Stimulated activated CD8-positive, alpha-beta memory T cell treated with anti-CD3 and anti-CD28 coated beads, Interleukin-7, amount 100 ng/mL, for 4 hours (primary cell): Measurements from ENCODE around the gene ADRA2B.
A peak's percentile ranks its signal among the peaks of the same experiment; 100 is the strongest.

Experiments used
- DNase-seq, 2 donors: peaks; one replicate each; pipeline ENCODE4 v3.0.0-alpha.2; 2020; ENCODE audit warnings: low read depth in 2 of 2

The ADRA2B gene

DNA sequence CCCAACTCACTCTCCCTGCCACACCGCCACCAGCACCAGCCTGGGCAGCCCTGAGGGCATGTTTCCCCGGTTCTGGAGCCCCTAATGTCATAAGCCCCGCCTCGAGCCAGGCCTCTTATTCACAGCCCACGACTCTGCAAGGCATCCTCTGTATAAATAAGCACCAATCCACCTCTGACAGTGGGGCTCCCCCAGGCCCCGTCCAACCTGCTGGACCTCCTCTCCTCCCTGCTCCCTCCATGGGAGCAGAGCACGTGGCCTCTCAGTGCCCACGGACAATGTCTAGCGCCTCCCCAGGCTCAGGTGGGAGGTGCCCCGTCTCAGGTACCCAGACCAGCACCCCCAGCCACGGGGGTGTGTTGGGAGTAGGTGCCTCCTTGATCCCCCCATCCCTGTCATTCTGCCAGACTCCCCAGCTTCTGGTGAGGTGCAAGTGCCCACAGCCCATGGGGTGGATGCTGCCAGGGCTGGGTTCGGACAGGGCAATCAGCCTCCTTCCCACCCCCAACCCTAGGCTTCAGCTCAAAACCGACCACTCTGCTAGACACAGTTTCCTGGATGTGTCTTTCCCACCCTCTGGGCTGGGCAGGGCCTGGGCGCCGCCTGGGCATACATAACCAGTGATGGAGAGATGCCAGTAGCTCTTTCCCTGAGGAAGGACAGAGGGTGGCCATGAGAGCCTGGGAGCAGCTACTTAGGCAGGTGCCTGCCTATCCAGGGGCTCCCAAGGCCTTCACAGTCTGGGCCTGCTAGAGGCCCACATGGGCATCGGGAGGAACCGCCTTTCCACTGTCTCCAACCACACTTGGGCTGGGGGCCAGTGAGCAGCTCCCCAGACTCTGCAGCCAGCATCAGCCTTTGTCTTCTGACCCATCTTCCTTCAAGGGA, 1.6 kb upstream of the ADRA2B start:
- no peak for DNase-seq

DNA sequence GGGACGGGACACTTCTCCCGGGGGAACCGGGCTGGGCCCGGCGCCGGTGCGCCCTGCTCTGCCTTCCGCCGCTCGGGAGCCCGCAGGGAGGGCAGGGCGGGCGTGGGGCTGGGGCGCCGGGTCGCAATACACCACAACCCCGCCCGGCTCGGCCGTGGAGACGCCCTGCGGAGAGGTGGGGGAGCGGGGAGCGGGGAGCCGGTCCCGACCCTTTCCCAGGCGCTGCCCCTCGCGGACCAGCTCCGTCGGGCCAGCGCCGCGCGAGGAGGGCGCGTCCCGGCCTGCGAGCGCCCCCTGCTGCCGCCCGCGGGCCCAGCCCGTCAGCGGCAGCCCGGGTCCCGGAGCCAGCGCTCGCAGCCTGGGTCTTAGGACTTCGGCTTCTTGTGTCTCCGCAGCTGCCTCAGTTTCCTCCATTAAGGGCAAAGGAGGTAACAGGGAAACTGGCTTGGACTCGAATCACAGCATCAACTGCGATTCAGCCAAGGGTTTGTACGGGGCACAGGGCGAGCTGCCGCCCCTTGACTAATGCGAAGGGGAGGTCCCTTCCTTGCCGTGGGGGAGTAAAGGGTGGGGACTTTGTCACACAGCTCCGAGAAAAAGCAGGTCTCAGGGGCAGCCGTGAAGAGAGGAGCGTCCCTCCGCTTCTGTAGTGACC, 635 bp upstream of the ADRA2B start:
- peak in 1 of 2 donors; percentile 47 for DNase-seq

DNA sequence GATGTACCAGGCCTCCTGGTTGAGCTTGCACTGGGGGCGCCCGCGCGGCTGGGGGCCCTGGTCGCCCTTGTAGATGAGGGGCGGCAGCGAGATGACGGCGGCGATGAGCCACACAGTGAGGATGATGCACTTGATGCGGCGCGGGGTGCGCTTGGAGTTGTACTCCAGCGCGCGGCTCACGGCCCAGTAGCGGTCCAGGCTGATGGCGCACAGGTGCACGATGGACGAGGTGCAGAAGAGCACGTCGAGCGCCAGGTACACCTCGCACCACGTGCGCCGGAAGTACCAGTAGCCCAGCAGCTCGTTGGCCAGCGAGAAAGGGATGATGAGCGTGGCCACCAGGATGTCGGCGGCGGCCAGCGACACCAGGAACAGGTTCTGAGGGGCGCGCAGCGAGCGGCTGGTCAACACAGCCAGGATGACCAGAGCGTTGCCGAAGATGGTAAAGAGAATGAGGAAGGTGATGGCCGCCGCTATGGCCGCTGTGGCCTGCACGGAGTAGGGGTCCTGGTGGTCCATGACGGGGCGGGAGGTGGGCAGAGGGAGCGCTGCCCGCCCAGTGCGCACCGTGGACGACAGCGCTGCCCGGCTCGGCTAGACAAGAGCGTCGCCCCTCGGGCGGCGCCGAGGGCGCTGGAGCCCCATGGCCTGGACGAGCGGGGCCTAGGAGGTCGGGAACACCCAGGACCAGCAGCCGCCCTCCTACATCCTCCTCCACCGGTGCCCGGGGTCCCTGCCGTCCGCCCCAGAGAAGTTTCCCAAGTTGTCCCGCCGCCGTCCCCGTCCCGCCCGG, 544 bp downstream of the ADRA2B start:
- no peak for DNase-seq

DNA sequence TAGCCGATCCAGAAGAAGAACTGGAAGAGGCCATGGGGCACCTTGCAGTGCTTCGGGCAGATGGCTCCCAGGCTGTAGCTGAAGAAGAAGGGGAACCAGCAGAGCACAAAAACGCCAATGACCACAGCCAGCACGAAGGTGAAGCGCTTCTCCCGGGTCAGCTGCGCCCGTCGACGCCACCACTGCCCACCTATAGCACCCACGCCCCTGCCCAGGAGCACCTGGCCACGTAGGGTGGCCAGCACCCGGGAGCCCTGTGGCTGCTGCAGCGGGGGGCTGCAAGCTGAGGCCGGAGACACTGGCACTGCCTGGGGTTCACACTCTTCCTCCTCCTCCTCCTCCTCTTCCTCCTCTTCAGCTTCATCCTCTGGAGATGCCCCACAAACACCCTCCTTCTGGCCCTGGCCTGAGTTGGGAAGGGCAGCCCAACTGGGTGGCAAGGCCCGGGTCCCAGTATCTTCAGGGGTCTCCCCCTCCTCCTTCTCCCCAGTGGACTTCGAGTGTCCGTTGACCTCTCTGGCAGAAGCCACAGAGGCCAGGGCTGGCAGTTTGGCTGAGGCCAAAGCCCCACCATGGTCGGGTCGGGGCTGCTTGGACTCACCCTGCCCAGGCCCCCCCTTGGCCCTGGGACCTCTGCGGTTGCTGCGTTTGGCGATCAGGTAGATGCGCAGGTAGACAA, 1.3 kb downstream of the ADRA2B start:
- no peak for DNase-seq

DNA sequence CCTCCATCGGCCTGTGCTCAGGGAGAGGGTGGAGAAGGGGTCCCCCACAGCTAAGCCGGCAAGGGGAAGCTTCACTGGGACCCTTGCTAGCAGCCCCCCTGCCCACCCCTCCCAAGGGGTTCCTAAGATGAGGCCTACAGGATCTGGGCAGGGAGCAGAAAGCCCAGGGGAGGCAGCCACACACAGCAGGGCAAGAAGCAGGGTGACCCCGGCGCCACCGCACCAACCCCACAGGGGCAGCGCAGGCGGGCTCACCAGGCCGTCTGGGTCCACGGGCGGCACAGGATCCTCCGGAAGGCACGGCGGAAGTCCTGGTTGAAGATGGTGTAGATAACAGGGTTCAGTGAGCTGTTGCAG, 1.8 kb downstream of the ADRA2B start:
- no peak for DNase-seq

DNA sequence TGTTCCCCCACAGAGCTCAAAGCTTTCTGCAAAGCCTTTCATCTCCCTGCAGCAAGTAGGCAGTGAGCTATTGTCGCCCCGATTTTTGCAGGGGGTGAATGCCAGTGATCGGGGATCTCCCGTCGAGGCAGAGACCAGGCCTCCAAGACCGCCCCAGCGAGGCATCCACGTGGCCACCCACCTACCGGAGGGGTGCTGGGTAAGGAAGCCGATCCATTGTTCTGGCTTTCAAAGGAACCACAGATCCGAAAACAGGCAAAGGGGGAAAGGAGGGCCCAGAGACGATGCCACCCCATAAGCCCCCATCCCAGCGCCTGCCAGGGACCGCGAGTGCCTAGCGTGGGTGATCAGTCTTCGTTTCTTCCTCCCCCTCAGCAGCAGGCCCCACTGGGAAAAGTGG, 2.4 kb downstream of the ADRA2B start:
- no peak for DNase-seq

DNA sequence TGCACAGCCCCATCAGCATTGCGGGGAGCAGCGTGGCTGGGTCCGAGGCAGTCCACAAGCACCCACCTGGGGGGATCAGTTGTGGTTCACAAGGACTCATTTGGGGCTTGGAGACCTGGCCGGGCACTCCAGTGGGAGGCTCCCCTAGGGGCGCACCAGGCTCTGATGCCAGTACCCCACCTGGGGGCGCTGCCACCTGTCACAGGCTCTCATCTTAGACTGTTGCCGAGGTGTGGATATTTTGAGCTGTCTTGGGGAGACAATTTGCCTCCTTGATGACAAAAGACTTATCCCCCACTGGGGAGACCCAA, 3.0 kb downstream of the ADRA2B start:
- no peak for DNase-seq

DNA sequence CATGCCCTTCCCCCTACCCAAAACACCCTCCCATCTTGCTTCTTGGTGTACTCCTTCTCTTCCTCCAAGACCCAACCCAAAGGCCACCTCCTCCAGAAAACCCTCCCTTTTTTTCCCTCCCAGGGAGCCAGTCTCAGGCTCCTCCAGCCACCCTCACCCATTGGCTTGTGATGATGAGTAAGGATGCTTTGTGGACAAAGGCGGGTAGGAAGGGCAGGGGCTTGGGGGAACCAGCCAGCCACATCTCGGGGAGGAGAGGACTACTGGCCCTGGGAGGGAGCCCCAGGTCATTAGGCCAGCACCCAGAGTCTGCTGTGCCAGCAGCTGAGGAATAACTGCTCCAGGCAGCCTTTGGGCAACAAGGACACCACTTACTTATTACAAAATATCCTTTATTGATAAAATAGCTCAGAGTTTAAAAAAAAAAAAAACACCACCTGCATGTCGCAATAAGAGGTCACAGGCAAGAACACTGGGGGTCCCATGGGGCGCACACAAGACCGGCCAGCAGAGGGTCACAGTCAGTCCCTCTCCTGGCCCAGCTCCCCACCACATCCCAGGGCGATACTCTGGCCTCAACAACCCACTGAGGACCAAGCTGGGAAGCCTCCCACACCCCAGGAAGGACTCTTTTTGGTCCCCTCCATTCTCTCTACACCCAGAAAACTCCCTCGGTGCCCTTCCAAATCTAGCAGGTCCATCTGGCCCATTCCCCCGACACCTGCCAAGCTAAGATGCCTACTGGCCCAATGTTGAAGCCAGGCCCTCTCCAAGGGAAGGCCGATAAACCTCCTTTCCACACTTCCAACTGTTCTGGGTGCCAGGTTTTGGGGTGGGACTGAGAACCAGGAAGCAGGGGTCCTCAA, 3.6 kb downstream of the ADRA2B start:
- no peak for DNase-seq

DNA sequence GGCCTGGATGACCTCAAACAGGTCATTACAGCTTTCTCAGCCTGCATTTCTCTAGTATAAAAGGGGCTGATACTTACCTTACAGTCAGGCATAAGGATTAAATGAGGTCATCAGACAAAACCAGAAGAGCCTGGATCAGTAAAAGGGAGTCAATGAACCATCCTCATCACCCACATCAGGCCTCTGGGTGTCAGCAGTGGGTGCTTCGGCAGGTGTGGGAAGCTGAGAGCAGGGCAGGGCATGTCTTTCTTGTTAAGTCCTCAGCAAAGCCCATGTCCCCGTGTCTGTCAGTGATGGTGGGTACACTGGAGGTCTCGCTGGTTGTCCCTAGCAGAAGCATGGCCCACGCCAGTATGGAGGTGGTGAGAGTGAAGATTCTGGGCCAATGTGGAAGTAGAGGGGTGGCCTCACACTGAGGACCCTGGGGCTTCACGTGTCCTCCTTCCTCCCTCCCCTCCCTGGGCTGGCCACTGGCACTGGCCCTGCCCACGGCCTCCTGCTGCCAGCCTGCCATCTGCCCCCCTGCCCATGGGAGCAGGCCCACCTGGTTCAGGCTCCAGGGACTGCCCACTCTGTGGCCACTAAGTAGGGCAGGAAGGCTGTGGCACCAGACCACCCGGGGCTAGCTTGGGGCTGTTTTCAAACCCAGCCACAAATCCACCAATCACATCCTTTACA, 4.4 kb downstream of the ADRA2B start:
- no peak for DNase-seq

DNA sequence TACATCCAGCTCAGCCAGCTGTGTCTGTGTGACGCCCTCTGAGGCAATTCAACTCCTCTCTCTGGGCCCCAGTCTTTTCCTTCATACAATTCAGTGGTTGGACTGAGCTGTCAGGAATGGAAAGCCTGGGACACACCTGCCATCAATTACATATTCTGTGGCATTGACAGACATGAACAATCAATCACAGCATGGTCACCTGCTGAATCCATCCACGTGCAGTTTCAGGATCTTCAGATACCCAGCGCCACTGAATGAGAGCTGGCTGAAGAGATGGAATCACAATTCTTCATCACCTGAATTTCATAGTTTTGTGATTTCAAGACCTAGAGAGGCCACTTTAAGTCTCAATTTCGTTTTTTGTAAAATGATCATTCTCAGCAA, 5.1 kb downstream of the ADRA2B start:
- DNase-seq = no peak

DNA sequence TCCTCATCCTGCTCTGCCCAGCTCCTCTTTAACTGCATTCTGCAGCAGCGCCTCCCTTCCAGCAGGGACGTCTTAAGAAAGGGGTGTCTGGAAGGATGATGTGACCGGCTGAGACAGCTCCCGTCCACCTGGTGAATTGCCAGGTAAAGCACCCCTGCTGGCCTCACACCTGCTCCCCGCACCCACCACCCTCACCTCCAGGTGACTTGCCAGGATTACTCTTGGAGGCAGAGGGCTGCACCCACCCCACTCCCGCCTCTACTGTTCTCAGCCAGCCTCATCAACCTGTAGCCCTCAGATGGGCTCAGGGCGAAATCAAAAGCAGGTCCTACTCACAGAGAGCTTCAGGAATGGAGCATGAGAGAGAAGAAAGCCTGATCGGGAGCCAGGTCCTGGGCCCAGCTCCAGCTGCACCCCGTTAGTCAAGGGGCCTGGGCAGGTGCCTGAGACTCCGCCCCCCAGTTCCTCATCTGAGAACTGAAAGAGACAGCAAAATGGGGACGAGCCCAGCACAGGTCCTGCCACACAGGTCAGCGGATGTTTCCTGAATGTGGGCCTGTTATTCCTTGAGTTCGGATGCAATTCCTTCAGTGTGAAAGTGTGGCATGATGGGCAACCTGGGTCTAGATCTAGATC, 5.6 kb downstream of the ADRA2B start:
- DNase-seq = no peak

DNA sequence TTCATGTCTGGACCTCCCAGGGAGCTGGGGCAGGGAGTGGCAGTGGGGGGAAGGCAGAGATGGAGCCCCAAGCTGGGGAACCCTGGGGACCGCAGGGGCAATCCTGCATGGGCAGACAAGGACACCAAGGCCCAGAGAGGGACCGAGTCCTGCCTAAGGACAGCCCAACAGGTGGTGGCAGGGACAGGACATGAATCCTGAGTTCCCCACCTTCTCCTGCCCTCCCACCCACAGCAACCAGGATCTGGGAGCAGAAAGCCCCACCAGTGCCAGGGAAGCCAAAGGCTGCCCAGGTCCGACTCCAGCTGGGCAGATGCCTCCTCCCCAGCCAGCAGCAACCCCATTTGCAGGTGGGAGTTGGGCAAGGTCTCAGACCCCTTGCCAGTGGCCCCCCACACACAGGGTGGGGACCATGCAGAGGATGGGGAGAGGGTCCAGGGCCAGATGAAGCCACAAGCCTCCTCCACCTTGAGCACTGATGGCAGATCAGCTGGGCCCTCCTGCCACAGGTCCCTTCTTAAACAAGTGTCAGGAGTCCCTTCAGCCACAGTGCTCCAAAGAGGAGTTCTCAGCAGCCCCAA, 6.3 kb downstream of the ADRA2B start:
- DNase-seq = no peak

DNA sequence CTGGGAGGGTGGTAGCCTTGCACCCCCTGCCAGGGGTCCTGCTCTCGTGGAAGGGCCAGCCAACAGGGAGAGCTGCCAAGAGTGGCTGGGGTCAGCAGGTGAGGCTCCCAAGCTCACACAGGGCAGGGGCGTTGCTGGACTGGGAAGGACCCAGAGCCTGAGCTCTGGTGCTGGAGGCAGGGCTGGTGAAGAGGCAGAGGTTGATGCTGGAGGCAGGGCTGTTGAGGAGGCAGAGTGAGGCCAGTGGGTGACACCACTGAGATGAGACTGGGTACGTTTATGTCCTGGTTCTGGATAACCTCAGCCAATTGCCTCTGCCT, 7.0 kb downstream of the ADRA2B start:
- DNase-seq = no peak

DNA sequence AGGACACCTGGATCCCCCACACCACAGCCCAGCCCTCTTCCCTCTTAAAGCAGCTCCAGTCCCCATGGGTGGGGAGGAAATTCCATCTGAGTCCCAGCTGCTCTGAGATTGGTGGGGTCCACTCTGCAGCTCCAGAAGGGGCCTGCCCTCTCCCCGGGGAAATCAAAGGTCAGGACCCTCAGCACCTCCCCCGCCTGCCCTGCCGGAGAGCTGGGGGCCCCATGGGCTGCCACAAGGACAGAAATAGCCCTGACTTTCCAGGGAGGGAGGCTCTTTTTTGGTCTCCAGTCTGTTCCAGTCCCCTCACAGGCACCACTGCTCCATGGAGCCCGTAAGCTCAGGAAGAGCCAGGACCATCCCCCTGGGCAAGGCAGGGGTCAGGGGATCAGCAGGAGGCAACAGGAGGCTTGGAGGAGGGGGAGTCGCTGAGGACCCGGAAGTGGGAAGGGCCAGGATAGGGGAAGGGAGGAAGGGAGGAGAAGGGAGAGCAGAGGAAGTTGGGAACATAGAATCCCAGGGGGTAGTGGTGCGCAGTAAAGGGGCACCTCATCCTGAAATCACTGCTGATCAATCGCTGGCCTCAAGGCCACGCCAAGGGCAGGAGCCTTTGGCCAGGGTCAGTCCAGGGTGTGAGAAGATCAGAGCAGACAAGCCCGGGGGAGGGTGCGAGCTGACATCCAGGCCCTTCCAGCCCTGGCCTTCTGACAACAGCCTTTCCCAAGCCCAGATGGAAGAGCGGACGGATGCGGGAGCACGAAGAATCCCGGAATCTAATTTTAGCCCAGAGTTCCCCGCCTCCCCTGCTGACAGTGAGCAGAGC, 7.6 kb downstream of the ADRA2B start:
- DNase-seq = no peak

DNA sequence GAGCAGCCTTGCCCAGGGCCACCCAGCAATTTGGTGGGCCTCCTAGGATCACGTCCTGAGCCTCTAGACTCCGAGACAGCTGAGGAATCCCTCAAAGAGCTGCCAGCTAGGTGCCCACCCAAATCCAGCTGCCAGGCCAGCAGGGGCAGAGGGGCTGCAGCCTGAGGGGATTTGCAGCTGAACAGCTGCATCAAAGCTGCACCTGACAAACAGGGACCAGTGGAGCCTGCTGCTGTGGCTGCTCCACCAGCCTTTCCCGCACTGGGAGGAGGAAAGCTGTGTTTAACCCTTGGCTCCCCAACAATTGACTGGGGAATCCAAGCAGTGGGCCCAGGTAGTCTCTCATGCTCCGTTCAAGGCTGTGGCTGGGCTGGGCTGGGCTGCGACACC, 8.2 kb downstream of the ADRA2B start:
- DNase-seq = no peak

DNA sequence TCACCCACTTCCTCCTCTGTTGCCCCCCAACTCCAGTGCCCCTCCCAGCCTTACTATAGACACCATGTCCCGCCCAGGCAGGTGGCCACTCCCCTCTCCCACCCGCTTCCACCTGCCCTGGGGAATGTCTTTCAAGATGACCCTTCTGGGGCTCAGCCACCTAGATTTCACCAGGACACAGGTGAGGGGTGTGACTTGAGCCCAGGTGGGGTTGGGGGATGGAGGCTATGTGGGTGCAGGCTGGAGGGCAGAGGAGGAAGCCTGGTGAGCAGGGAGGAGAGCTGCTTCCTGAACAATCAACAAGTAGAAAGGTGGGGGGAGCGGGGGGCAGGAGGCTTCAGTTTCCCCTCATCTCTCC, 8.7 kb downstream of the ADRA2B start:
- no peak for DNase-seq

DNA sequence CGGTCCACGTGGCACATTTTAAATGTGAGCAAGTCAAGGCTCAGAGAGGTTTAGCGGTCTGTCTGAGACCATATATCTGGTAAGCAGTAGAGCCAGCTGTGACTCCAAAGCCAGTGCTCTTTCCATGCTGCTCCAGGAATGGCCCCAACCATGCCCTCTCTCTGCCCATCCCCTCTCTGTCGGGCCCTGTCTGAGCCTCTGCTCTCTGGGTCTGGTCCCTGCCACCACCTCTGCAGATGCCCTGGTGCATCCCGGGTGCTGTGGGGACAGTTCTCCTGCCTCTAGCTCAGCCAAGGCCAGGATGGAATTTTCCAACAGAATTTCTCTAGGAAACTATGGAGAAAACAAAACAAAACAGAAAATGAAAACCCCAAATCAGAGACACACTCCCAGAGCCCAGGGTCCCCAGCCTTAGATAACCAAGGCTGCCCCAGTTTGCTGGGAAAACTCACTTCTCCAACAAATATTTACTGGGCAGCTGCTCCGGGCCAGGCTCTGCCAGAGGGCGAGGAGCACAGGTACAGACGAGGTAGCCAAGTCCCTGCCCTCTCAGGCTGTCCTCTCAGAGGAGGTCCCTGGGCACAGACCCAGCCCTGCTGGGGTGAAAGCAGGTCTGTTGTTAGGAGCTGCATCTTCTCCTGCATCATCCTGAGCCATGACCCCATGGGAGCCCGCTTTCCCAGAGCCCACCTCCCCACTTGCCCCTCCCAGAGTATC, 9.2 kb downstream of the ADRA2B start:
- DNase-seq = no peak

DNA sequence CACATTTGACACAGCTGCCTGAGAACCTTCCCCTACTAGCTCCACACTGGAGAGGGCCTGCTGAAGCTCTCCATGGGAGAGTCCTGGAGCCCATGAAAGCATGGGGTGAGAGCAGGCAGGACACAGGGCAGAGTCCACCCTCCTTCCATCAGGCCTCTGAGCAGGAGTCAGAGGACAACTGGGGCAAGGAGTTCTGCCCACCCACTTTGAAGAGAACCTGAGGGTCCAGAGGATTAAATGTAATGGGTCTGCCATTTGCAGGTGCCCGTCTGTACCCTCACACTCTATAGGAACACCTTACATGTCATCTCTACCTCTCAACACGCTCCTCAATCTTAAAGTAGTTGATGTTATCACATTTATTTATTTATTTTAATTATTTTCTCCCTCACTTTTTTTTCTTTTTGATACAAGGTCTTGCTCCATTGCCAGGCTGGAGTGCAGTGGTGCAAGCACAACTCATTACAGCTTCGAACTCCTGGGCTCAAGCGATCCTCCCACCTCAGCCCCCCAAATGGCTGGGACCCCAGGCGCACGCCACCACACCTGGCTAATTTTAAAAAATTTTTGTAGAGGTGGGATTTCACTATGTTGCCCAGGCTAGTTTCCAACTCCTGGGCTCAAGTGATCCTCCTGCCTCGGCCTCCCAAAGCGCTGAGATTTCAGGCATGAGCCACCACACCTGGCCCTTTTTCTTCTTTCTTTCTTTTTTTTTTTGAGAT, 10.2 kb downstream of the ADRA2B start:
- DNase-seq = no peak
